Activated gamma-delta T cell treated with anti-CD3 and anti-CD28 coated beads, Interleukin-2, amount 50 U/mL, for 16 hours (primary cell): ENCODE data around the gene SERINC2.
"Not testable (repeated sequence)": the region's sequence is repeated elsewhere in the genome, so short reads cannot be mapped to it uniquely, and the experiment has no call there.

Source experiments
- DNase-seq: peaks from one replicate; pipeline ENCODE4 v3.0.0-alpha.2; 2020; ENCODE audit warnings: low read depth

SERINC2 gene

GRCh38 chr1:31471452-31472313 lies 58.7 kb downstream of the SERINC2 start:
- DNase-seq: not testable (repeated sequence)

- not testable (repeated sequence) for DNase-seq
Observed at GRCh38 chr1:31472314-31472651, 59.3 kb downstream of the SERINC2 start.

- DNase-seq: not testable (repeated sequence)
Observed at GRCh38 chr1:31472673-31473072, 59.7 kb downstream of the SERINC2 start.

- DNase-seq: not testable (repeated sequence)
Observed at GRCh38 chr1:31473508-31473907, 60.5 kb downstream of the SERINC2 start.

- not testable (repeated sequence) for DNase-seq
Observed at GRCh38 chr1:31474567-31474966, 61.6 kb downstream of the SERINC2 start.

GRCh38 chr1:31476891-31477846 lies 64.2 kb downstream of the SERINC2 start:
- no peak for DNase-seq

- no peak for DNase-seq
Observed at GRCh38 chr1:31478167-31478566, 65.2 kb downstream of the SERINC2 start.

- no peak for DNase-seq
Observed at GRCh38 chr1:31479811-31480210, 66.8 kb downstream of the SERINC2 start.

GRCh38 chr1:31480426-31480825 lies 67.4 kb downstream of the SERINC2 start:
- DNase-seq: not testable (repeated sequence)

- DNase-seq: no peak
Observed at GRCh38 chr1:31482482-31483011, 69.5 kb downstream of the SERINC2 start.

GRCh38 chr1:31483012-31483946 lies 70.3 kb downstream of the SERINC2 start:
- no peak for DNase-seq
